PFSK-1 (cell line): ENCODE results near the gene SBK3.

Experiments used
- FOXP2 ChIP-seq: optimal IDR thresholded peaks from 2 replicates; pipeline ENCODE3; 2011; ENCODE audit warnings: borderline replicate concordance, control low read depth, inconsistent platforms; ENCODE audit not compliant: insufficient read depth; ENCODE audit errors: extremely low read length, extremely low read depth
- POLR2AphosphoS5 ChIP-seq: IDR thresholded peaks from 2 replicates; pipeline ENCODE4 v1.6.1; 2012; ENCODE audit warnings: low read depth, mild to moderate bottlenecking, control low read depth, low read length, moderate library complexity
- SIN3A ChIP-seq: IDR thresholded peaks from 2 replicates; pipeline ENCODE4 v1.6.1; 2012; ENCODE audit warnings: mild to moderate bottlenecking, low read length, moderate library complexity, borderline replicate concordance; ENCODE audit not compliant: insufficient read depth
- TAF1 ChIP-seq: IDR thresholded peaks from 2 replicates; pipeline ENCODE4 v1.6.1; 2012; ENCODE audit warnings: low read length, control low read depth, borderline replicate concordance; ENCODE audit not compliant: insufficient read depth
- TF ChIP-seq, protein P1 (sequence below), 2 experiments: IDR thresholded peaks; 2 replicates each; pipeline versions ENCODE4 v1.6.1 to v1.8.0; 2011 to 2012; ENCODE audit warnings: low read depth in 2 of 2, low read length in 2 of 2, control low read depth in 1 of 2, inconsistent platforms in 1 of 2, mild to moderate bottlenecking in 1 of 2, moderate library complexity in 1 of 2; ENCODE audit not compliant: insufficient read depth in 1 of 2

SBK3 gene

DNA sequence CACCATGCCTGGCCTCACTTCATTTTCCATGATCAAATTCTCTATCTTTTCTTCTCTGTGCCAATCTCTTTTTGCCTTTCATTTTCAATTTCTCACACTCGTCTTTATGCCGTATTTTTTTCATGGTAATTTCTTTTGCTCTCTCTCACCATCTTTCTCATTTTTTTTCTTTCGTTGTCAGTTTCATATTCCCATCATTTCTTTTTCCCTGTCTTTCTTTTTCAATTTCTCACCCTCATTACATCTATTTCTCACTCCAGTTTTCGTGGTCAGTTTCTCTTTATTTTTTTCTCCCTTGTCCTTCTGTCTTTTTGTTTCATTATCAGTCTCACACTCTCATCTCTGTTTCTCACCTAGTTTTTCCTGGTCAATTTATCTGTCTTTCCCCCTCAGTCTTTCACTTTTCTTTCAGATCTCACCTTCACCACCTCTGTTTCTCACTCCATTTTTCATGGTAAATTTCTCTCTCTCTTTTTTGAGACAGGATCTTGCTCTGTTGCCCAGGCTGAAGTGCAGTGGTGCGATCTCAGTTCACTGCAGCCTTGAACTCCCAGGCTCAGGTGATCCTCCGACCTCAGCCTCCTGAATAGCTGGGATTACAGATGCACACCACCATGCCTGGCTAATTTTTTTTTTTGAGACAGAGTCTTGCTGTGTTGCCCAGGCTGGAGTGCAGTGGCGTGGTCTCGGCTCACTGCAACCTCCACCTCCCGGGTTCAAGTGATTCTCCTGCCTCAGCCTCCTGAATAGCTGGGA is 43.0 kb downstream of the SBK3 start:
- no peak for TF ChIP-seq SIN3A

DNA sequence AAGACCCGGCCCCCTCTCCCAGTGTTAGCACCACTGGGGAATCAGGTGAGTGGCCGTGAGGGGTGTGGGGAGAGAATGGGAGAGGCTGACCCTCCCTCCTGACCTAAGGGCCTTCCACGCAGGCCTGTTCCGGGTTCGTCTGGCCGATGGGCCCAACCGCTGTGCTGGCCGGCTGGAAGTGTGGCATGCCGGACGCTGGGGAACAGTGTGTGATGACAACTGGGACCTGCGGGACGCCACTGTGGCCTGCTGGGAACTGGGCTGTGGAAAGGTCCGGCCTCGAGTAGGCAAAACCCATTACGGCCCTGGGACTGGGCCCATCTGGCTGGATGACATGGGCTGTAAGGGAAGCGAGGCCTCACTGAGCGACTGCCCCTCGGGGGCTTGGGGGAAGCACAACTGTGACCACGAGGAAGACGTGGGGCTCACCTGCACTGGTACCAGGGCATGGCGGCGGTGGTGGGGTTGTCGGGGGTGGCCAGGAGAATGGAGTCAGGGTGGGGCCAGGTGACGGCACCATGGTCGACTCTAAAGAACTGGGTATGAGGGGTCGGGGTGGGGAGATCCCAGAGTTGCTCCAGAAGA is 44.9 kb downstream of the SBK3 start:
- TF ChIP-seq FOXP2, result no peak

DNA sequence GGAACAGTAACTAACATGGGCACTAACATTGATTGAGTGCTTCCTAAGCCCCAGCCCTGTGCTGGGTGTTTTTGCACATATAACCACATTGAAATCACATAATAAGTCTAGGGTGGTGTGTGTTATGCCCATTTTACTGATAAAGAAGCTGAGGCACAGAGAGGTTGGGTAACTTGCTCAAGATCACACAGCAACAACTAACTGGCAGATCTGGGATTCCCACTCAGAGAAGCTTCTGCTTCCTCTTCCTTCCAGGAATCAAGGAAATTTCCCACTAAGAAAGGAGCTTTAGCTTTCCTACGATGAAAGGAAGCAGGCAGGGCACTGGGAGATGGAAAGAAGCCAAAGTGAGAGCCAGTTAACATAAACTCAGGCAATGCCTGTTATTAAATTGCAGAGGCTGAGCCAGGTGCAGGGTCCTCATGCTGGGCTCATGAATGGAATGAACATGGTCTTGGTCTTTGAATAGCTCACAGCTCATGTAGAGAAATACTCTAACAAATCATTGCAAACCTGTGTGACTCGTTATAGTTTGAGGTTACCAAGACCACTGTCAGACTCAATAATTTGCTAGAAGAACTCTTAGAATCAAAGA is 47.0 kb downstream of the SBK3 start:
- no peak for TF ChIP-seq POLR2AphosphoS5

DNA sequence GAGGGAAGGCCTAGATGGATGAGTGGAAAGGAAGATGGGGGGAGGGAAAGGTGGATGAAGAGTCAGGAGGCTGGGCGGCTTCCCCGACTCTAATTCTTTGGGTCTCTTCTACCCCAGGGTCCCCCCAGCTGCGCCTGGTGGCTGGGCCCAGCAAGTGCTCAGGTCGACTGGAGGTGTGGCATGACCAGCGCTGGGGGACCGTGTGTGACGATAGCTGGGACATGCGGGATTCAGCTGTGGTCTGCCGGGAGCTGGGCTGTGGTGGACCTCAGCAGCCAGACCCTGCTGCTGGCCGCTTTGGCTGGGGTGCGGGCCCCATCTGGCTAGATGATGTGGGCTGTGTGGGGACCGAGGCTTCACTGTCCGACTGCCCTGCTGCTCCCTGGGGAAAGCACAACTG is 47.6 kb downstream of the SBK3 start:
- TF ChIP-seq POLR2AphosphoS5 (no peak), FOXP2 (no peak), TAF1 (no peak), SIN3A (no peak)
- TF ChIP-seq, protein P1, sequence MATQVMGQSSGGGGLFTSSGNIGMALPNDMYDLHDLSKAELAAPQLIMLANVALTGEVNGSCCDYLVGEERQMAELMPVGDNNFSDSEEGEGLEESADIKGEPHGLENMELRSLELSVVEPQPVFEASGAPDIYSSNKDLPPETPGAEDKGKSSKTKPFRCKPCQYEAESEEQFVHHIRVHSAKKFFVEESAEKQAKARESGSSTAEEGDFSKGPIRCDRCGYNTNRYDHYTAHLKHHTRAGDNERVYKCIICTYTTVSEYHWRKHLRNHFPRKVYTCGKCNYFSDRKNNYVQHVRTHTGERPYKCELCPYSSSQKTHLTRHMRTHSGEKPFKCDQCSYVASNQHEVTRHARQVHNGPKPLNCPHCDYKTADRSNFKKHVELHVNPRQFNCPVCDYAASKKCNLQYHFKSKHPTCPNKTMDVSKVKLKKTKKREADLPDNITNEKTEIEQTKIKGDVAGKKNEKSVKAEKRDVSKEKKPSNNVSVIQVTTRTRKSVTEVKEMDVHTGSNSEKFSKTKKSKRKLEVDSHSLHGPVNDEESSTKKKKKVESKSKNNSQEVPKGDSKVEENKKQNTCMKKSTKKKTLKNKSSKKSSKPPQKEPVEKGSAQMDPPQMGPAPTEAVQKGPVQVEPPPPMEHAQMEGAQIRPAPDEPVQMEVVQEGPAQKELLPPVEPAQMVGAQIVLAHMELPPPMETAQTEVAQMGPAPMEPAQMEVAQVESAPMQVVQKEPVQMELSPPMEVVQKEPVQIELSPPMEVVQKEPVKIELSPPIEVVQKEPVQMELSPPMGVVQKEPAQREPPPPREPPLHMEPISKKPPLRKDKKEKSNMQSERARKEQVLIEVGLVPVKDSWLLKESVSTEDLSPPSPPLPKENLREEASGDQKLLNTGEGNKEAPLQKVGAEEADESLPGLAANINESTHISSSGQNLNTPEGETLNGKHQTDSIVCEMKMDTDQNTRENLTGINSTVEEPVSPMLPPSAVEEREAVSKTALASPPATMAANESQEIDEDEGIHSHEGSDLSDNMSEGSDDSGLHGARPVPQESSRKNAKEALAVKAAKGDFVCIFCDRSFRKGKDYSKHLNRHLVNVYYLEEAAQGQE (IDR thresholded peaks at IDR 0.05; ENCODE audit: insufficient read depth in 1 of 2, low read depth in 2 of 2, low read length in 2 of 2), result no peak

DNA sequence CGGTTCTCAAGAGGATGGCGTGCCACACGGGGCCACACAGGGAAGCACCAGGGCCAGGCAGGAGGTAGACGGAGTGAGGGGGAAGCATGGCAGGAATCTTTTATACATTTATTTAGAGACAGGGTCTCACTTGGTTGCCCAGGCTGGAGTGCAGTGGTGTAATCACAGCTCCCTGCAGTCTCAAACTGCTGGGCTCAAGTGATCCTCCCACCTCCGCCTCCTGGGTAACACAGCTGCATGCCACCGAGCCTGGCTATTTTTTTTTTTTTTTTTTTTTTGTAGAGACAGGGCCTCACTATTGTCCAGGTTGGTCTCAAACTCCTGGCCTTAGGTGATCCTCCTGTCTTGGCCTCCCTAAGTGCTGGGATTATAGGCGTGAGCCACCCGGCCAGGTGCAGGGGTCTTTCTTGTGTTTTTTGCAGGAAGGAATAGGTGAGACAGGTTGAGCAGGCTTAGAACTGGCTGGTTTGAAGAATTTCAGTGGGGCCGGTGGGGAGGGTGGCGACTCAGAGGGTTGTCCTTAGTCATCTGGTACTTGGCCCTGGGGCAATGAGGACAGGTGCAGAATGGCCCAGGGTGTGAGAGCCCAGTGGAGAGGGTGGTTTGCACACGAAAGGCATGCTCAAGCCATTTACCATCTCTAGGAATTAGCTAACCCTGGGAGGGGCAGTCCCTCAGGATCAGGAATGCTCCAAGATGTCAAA is 49.5 kb downstream of the SBK3 start:
- TF ChIP-seq POLR2AphosphoS5 (no peak), SIN3A (no peak), FOXP2 (no peak), TAF1 (no peak)
- TF ChIP-seq, protein P1 (IDR thresholded peaks at IDR 0.05; ENCODE audit: insufficient read depth in 1 of 2, low read depth in 2 of 2, low read length in 2 of 2), result no peak

DNA sequence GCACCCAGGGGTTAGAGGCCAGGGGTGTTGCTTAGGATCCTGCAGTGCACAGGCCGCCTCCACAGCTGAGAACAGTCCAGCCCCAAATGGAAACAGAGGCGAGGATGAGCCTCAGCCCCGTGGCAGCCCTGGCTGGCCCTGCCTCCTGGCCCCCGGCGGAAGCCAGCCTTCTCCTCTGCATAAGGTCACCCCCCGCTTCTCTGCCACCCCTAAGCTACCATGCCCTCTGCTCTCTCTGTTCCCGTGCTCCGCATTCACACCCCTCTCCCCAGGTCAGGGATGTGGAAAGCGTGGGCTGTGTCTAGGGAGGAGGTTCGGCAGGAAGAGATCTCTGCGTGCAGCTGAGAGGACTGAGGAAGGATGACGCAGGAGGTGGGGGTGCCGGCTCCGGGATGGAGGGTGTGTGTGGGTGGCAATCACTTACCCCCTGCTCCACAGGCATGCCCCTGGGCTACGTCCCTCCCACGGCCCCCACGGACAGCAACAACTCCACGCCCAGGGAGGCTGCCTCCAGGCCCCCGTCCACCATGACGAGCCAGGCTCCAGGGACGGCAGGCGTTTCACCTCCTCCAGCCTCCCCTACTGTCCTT is 51.1 kb downstream of the SBK3 start:
- TF ChIP-seq SIN3A (no peak), FOXP2 (no peak), TAF1 (no peak), POLR2AphosphoS5 (no peak)
- TF ChIP-seq, protein P1 (IDR thresholded peaks at IDR 0.05; ENCODE audit: insufficient read depth in 1 of 2, low read depth in 2 of 2, low read length in 2 of 2), result no peak; a peak in 1 of 4 replicates
